GM23338 (cell line): ENCODE measurements around the gene UNC93A. TPM values are rescaled to one million over a fixed set of nuclear protein-coding genes. Genes with fewer than 3 reads are reported as not detected.
A peak's percentile ranks its signal among the peaks of the same experiment; 100 is the strongest.

Source experiments
- ATAC-seq: fragments of 200-7000 bp; cut with Tn5 transposase; 3 replicates; pipeline ENCODE4 v1.9.1; 2020
- DNase-seq: peaks from one replicate; pipeline ENCODE4 v3.0.0-alpha.2; 2015; ENCODE audit warnings: low spot score
- H2AFZ ChIP-seq: fragments of 200-600 bp; sonication (generic); 2 replicates; pipeline ENCODE4 v1.8.0; 2016; ENCODE audit warnings: antibody characterized with exemption, mild to moderate bottlenecking, moderate library complexity
- H3F3A ChIP-seq: fragments of 200-600 bp; sonication (generic); replicated peaks from 2 replicates; pipeline ENCODE4 v1.8.0; 2017; ENCODE audit warnings: antibody characterized with exemption, mixed run types, low read depth
- H3K27ac ChIP-seq: fragments of 200-600 bp; sonication (generic); 2 replicates; pipeline ENCODE4 v1.6.1; 2016; ENCODE audit warnings: low read depth
- H3K27me3 ChIP-seq: fragments of 200-600 bp; sonication (generic); 2 replicates; pipeline ENCODE4 v1.8.0; 2016; ENCODE audit warnings: mild to moderate bottlenecking, mixed run types, moderate library complexity; ENCODE audit not compliant: insufficient read depth
- H3K36me3 ChIP-seq: fragments of 200-600 bp; sonication (generic); 2 replicates; pipeline ENCODE4 v1.8.0; 2016; ENCODE audit warnings: mild to moderate bottlenecking; ENCODE audit not compliant: insufficient read depth
- H3K4me1 ChIP-seq: fragments of 200-600 bp; sonication (generic); 2 replicates; pipeline ENCODE4 v1.8.0; 2016; ENCODE audit warnings: mild to moderate bottlenecking, moderate library complexity; ENCODE audit not compliant: insufficient read depth
- H3K4me2 ChIP-seq: fragments of 200-600 bp; sonication (generic); 2 replicates; pipeline ENCODE4 v1.7.1; 2017; ENCODE audit warnings: mixed run types
- H3K4me3 ChIP-seq: fragments of 200-600 bp; sonication (generic); 2 replicates; pipeline ENCODE4 v1.6.1; 2016; ENCODE audit warnings: mixed run types
- H3K79me2 ChIP-seq: fragments of 200-600 bp; sonication (generic); replicated peaks from 2 replicates; pipeline ENCODE4 v1.8.0; 2017; ENCODE audit warnings: mild to moderate bottlenecking; ENCODE audit not compliant: insufficient read depth
- H3K9me2 ChIP-seq: fragments of 200-600 bp; sonication (generic); 2 replicates; pipeline ENCODE4 v1.8.0; 2017; ENCODE audit not compliant: insufficient read depth
- H4K20me1 ChIP-seq: fragments of 200-600 bp; sonication (generic); replicated peaks from 2 replicates; pipeline ENCODE4 v1.8.0; 2017; ENCODE audit warnings: mild to moderate bottlenecking; ENCODE audit not compliant: insufficient read depth
- H3K27ac Mint-ChIP-seq: 2 replicates; pipeline ENCODE4 v1.8.0; 2020; ENCODE audit warnings: inconsistent platforms, mild to moderate bottlenecking, moderate library complexity, mixed read lengths
- H3K27me3 Mint-ChIP-seq: 3 replicates; pipeline ENCODE4 v1.8.0; 2022; ENCODE audit warnings: low read depth, mild to moderate bottlenecking, moderate library complexity, mixed read lengths, inconsistent platforms; ENCODE audit not compliant: insufficient read depth, poor library complexity
- H3K36me3 Mint-ChIP-seq: 3 replicates; pipeline ENCODE4 v1.8.0; 2021; ENCODE audit warnings: low read depth, mild to moderate bottlenecking, inconsistent platforms, moderate library complexity, mixed read lengths
- H3K4me1 Mint-ChIP-seq: 3 replicates; pipeline ENCODE4 v1.8.0; 2020; ENCODE audit warnings: mild to moderate bottlenecking, inconsistent platforms, mixed read lengths
- H3K4me3 Mint-ChIP-seq: 3 replicates; pipeline ENCODE4 v1.8.0; 2021; ENCODE audit warnings: moderate library complexity, mild to moderate bottlenecking, inconsistent platforms, mixed read lengths
- H3K9me3 Mint-ChIP-seq: 3 replicates; pipeline ENCODE4 v1.8.0; 2020; ENCODE audit warnings: moderate library complexity, mild to moderate bottlenecking, inconsistent platforms, mixed read lengths
- ZNF331 ChIP-seq: fragments of 250-450 bp; sonication (Bioruptor Pico); IDR thresholded peaks from 2 replicates; pipeline ENCODE4 v1.5.0; 2020; ENCODE audit warnings: low read depth, mild to moderate bottlenecking, moderate library complexity
- ZNF462 ChIP-seq: fragments of 250-450 bp; sonication (Bioruptor Pico); IDR thresholded peaks from 2 replicates; pipeline ENCODE4 v1.5.0; 2020; ENCODE audit warnings: mild to moderate bottlenecking, moderate library complexity
- polyA plus RNA-seq: library from polyadenylated mRNA; unstranded; fragments of >200 nt; fragmentation: Nextera tagmentation; extraction: Ambion mirVana; gene quantifications from 2 replicates; pipeline ENCODE4 v1.2.1, GENCODE V29; 2016
- total RNA-seq: library from RNA; depleted of rRNA; stranded (reverse); fragments of >200 nt; shearing (Covaris generic); gene quantifications from 2 replicates; pipeline ENCODE4 v1.2.3, GENCODE V29; 2014
- TF ChIP-seq, protein P1 (sequence below), 2 experiments: fragments of 200-600 bp in 1 of 2; sonication (generic) in 1 of 2; conservative IDR thresholded peaks; 2 replicates each; pipeline versions ENCODE4 v1.5.1 to v1.6.1; 2016 to 2017; ENCODE audit warnings: antibody characterized with exemption in 2 of 2, low read depth in 2 of 2, mild to moderate bottlenecking in 2 of 2, moderate library complexity in 1 of 2

Gene UNC93A
- total and polyA plus RNA-seq, 2 experiments from 2014 or later = 0.18 to 0.28 TPM

GRCh38 chr6:167337675-167338449 is 46.7 kb downstream of the UNC93A start:
- ATAC-seq = no peak
- Mint-ChIP-seq H3K27me3 (peaks cover 5% of the 10 kb centered on the region), H3K4me1 (peaks cover 3% of the 10 kb centered on the region; the same call in 1 of the 3 replicates), H3K4me3 (no peak overlapping the region), H3K9me3 (peaks cover 3% of the 10 kb centered on the region; the same call in 1 of the 3 replicates), H3K36me3 (no peaks in the 10 kb centered on the region), H3K27ac (no peak overlapping the region)
- H3K4me3 ChIP-seq = no peak overlapping the region
- no peaks in the 10 kb centered on the region for H3K79me2 ChIP-seq
- H3K4me2 ChIP-seq = no peak overlapping the region
- no peak for DNase-seq
- no peaks in the 10 kb centered on the region for H3K27me3 ChIP-seq
- H3K36me3 ChIP-seq = no peaks in the 10 kb centered on the region
- H2AFZ ChIP-seq = no peak overlapping the region
- H3K9me2 ChIP-seq = peaks cover 5% of the 10 kb centered on the region; the same call in 1 of the 2 replicates
- no peaks in the 10 kb centered on the region for H4K20me1 ChIP-seq
- H3F3A ChIP-seq = peaks cover 10% of the 10 kb centered on the region
- no peak for TF ChIP-seq ZNF462 (CRISPR knock-in tag)
- H3K4me1 ChIP-seq = no peaks in the 10 kb centered on the region
- H3K27ac ChIP-seq = no peak overlapping the region

DNA sequence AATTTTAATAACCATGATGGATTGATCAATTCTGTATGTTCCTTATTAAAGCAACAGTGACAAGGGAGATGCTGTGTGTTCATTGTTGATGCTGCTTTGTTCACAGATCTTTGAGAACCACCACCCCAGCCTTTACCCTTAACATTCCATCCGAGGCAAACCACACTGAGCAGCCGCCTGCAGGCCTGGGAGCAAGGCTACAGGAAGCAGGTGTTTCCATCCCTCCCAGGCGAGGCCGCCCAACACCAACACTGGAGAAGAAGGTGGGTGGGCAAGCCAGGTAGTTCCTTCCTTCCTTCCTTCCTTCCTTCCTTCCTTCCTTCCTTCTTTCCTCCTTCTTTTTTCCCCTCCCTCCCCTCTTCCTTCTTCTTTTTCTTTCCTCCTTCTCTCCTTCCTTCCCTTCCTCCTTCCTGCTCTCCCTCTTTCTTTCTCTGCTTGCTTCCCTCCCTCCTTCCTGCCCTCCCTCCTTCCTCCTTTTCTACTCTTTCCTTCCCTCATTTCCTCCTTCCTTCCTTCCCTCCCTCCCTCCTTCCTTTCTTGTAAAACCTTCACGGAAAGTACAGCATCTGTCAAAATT is 47.5 kb downstream of the UNC93A start:
- Histone ChIP-seq H3K9me2 (peaks cover 5% of the 10 kb centered on the region; the same call in 1 of the 2 replicates), H2AFZ (no peak overlapping the region), H3K27me3 (no peaks in the 10 kb centered on the region), H3F3A (peaks cover 10% of the 10 kb centered on the region), H4K20me1 (no peaks in the 10 kb centered on the region), H3K27ac (no peak overlapping the region), H3K79me2 (no peaks in the 10 kb centered on the region), H3K36me3 (no peaks in the 10 kb centered on the region), H3K4me1 (no peaks in the 10 kb centered on the region), H3K4me2 (no peak overlapping the region), H3K4me3 (no peak overlapping the region)
- ATAC-seq = peak; percentile 77
- H3K27ac Mint-ChIP-seq = no peak overlapping the region
- peaks cover 3% of the 10 kb centered on the region; the same call in 1 of the 3 replicates for H3K4me1 Mint-ChIP-seq
- no peaks in the 10 kb centered on the region for H3K36me3 Mint-ChIP-seq
- peak; percentile 59 for DNase-seq
- peaks cover 3% of the 10 kb centered on the region; the same call in 1 of the 3 replicates for H3K9me3 Mint-ChIP-seq
- no peak for TF ChIP-seq ZNF331
- TF ChIP-seq, protein P1, sequence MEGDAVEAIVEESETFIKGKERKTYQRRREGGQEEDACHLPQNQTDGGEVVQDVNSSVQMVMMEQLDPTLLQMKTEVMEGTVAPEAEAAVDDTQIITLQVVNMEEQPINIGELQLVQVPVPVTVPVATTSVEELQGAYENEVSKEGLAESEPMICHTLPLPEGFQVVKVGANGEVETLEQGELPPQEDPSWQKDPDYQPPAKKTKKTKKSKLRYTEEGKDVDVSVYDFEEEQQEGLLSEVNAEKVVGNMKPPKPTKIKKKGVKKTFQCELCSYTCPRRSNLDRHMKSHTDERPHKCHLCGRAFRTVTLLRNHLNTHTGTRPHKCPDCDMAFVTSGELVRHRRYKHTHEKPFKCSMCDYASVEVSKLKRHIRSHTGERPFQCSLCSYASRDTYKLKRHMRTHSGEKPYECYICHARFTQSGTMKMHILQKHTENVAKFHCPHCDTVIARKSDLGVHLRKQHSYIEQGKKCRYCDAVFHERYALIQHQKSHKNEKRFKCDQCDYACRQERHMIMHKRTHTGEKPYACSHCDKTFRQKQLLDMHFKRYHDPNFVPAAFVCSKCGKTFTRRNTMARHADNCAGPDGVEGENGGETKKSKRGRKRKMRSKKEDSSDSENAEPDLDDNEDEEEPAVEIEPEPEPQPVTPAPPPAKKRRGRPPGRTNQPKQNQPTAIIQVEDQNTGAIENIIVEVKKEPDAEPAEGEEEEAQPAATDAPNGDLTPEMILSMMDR (conservative IDR thresholded peaks at IDR 0.05; ENCODE audit: low read depth in 2 of 2) = peak in 1 of 2 experiments; percentile 42; a peak in 2 of 4 replicates
- H3K4me3 Mint-ChIP-seq = no peak overlapping the region
- H3K27me3 Mint-ChIP-seq = peaks cover 5% of the 10 kb centered on the region
